CD4-positive, alpha-beta T cell treated with Interleukin-6 for 4 hours (primary cell): Measurements from ENCODE around the gene PCDHGB6.
"Not testable (repeated sequence)": the region's sequence is repeated elsewhere in the genome, so short reads cannot be mapped to it uniquely, and the experiment has no call there.

ENCODE experiments used
- DNase-seq: peaks from one replicate; pipeline ENCODE4 v3.0.0-alpha.2; 2020; ENCODE audit warnings: mixed read lengths

The PCDHGB6 gene

DNA sequence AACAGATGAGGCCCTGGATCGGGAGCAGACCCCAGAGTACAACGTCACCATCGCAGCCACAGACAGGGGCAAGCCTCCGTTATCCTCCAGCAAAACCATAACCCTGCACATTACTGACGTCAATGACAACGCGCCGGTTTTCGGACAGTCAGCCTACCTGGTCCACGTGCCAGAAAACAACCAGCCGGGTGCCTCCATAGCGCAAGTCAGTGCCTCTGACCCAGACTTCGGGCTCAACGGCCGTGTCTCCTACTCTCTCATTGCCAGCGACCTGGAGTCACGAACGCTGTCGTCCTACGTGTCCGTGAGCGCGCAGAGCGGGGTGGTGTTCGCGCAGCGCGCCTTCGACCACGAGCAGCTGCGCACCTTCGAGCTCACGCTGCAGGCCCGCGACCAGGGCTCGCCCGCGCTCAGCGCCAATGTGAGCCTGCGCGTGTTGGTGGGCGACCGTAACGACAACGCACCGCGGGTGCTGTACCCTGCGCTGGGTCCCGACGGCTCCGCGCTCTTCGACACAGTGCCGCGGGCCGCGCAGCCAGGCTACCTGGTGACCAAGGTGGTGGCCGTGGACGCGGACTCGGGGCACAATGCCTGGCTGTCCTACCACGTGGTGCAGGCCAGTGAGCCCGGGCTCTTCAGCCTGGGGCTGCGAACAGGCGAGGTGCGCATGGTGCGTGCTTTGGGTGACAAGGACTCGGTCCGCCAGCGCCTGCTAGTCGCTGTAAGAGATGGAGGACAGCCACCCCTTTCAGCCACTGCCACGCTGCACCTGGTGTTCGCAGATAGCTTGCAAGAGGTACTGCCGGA lies 11.5 kb downstream of the PCDHGB6 start:
- no peak for DNase-seq

GRCh38 chr5:141420855-141421488 lies 13.2 kb downstream of the PCDHGB6 start, which contains the start of gene PCDHGA11:
TSS of gene PCDHGA11 (plus strand) at chr5:141421051. CDS start at chr5:141421228, 177 bp downstream.
- peak; percentile 49 for DNase-seq

DNA sequence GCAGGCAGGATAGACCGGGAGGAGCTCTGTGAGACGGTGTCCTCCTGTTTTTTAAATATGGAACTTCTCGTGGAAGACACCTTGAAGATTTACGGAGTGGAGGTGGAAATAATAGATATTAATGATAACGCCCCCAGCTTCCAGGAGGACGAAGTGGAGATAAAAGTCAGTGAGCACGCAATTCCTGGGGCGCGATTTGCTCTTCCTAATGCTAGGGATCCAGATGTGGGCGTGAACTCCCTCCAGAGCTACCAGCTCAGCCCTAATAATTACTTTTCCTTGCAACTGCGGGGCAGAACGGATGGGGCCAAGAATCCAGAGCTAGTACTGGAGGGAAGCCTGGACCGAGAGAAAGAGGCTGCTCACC lies 13.7 kb downstream of the PCDHGB6 start:
- no peak for DNase-seq

GRCh38 chr5:141422742-141423291 lies 15.0 kb downstream of the PCDHGB6 start:
- no peak for DNase-seq

GRCh38 chr5:141427783-141428426 lies 20.1 kb downstream of the PCDHGB6 start:
- no peak for DNase-seq

DNA sequence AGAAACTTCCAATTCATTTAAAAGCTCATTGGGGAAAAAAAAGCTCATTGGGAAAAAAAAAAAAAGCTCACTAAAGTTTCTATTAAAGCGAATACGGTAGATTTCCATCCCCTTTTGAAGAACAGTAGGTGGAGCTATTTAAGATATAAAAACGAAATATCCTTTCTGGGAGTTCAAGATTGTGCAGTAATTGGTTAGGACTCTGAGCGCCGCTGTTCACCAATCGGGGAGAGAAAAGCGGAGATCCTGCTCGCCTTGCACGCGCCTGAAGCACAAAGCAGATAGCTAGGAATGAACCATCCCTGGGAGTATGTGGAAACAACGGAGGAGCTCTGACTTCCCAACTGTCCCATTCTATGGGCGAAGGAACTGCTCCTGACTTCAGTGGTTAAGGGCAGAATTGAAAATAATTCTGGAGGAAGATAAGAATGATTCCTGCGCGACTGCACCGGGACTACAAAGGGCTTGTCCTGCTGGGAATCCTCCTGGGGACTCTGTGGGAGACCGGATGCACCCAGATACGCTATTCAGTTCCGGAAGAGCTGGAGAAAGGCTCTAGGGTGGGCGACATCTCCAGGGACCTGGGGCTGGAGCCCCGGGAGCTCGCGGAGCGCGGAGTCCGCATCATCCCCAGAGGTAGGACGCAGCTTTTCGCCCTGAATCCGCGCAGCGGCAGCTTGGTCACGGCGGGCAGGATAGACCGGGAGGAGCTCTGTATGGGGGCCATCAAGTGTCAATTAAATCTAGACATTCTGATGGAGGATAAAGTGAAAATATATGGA lies 22.7 kb downstream of the PCDHGB6 start, which contains the start of gene PCDHGA12:
TSS of gene PCDHGA12 (plus strand) at position 176 of the 782 bp plus-strand sequence. CDS start at position 429, 253 bp downstream.
- DNase-seq: peak; percentile 7

- DNase-seq: no peak
Measured at GRCh38 chr5:141431286-141431685, 23.5 kb downstream of the PCDHGB6 start.

DNA sequence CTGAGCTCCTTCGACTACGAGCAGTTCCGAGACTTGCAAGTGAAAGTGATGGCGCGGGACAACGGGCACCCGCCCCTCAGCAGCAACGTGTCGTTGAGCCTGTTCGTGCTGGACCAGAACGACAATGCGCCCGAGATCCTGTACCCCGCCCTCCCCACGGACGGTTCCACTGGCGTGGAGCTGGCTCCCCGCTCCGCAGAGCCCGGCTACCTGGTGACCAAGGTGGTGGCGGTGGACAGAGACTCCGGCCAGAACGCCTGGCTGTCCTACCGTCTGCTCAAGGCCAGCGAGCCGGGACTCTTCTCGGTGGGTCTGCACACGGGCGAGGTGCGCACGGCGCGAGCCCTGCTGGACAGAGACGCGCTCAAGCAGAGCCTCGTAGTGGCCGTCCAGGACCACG lies 24.5 kb downstream of the PCDHGB6 start:
- not testable (repeated sequence) for DNase-seq

- not testable (repeated sequence) for DNase-seq
Measured at GRCh38 chr5:141432726-141433125, 24.9 kb downstream of the PCDHGB6 start.

- DNase-seq: no peak
Measured at GRCh38 chr5:141434006-141434405, 26.2 kb downstream of the PCDHGB6 start.

- no peak for DNase-seq
Measured at GRCh38 chr5:141437221-141437620, 29.4 kb downstream of the PCDHGB6 start.

- no peak for DNase-seq
Measured at GRCh38 chr5:141439411-141440141, 31.8 kb downstream of the PCDHGB6 start.

DNA sequence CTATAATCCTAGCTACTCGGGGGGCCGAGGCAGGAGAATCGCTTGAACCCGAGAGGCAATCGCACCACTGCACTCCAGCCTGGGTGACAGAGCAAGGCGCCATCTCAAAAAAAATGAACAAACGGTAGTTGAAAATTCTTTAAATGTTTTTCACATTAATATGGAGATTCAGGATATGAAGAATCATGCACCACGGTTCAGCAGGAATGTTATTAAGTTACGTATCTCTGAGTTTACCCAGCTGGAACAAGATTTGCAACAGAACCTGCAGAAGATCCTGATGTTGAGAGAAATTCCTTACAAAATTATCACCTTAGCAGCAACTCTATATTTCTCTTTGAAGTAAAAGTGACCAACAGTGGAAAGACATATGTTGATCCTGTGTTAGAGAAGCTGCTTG lies 32.5 kb downstream of the PCDHGB6 start:
- no peak for DNase-seq

DNA sequence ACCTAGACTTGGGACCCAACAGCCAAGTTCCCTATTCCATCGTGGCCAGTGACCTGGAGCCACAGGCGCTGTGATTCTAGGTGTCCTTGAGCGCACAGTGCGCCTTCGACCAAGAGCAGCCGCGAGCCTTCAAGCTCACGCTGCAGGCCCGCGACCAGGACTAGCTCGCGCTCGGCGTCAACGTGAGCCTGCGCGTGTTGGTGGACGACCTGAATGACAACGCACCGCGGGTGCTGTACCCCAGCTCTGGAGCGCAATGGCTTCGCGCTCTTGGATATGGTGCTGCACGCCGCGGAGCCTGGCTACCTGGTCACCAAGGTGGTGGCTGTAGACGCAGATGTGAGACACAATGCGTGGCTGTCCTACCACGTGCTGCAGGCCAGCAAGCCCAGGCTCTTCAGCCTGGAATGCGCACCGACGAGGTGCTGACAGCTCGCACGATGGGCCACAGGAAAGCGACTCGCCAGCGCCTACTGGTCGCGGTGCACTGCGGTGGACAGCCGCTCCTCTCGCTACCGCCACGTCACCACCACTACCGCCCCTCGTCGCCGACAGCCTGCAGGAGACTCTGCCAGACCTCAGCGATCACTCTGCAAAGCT lies 33.9 kb downstream of the PCDHGB6 start:
- DNase-seq: no peak
